ENCODE data around the gene CLDN3. TPM values are rescaled to one million over a fixed set of nuclear protein-coding genes. Genes with fewer than 3 reads are reported as not detected.

Gene CLDN3
- total RNA-seq, 4 donors from 2014 or later = 249 to 330 (median 288) TPM

DNA sequence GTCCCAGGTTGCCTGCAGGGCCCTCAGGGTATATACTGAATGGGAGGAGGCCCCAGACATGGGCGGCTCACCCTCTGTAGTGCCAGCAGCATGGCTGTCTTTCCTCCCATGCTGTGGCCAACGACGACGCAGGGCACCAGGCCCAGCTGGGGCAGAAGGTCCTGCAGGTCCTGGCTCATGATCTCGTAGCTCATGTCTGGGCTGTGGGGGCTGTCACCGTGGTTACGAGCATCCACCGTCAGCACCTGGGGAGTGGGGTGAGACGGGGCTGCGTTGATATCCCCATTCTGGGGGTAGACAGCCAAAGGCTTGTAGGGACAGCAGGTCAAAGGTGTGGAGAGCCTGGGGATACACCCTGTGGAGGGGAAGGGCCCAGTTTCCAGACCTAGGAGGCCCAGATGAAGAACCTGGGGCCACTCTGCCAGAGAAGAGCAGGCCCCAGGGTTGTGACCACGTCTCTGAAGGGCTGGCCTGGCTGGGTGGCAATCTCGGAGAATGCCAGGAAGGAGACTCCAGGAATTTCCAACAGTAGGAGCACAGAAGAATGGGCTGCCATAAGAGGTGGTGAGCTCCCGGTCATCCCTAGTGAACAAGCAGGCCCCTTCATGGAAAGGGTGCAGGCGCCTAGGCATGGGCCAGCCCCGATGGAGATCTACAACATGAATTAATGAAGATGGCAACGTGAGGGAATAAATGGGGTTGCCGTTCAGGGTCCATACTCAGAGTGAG is 32.4 kb downstream of the CLDN3 start:
- no peak for DNase-seq
- peak overlapping the region in 2 of 3 donors; percentile 79 to 87 for H3K4me3 ChIP-seq (replicated peaks in 1 of 3)
- H3K36me3 ChIP-seq = peaks cover 17 to 18% of the 10 kb centered on the region in 2 donors
- peak overlapping the region in 2 of 3 donors; percentile 44 to 98 for H3K27ac ChIP-seq
- peaks cover 40 to 60% of the 10 kb centered on the region in 2 donors for H3K4me1 ChIP-seq
- no peaks in the 10 kb centered on the region for H3K27me3 ChIP-seq
- no peaks in the 10 kb centered on the region for H3K9me3 ChIP-seq
- TF ChIP-seq, protein P1, sequence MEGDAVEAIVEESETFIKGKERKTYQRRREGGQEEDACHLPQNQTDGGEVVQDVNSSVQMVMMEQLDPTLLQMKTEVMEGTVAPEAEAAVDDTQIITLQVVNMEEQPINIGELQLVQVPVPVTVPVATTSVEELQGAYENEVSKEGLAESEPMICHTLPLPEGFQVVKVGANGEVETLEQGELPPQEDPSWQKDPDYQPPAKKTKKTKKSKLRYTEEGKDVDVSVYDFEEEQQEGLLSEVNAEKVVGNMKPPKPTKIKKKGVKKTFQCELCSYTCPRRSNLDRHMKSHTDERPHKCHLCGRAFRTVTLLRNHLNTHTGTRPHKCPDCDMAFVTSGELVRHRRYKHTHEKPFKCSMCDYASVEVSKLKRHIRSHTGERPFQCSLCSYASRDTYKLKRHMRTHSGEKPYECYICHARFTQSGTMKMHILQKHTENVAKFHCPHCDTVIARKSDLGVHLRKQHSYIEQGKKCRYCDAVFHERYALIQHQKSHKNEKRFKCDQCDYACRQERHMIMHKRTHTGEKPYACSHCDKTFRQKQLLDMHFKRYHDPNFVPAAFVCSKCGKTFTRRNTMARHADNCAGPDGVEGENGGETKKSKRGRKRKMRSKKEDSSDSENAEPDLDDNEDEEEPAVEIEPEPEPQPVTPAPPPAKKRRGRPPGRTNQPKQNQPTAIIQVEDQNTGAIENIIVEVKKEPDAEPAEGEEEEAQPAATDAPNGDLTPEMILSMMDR (IDR thresholded peaks at IDR 0.05) = no peak
- TF ChIP-seq POLR2A (IDR thresholded peaks at IDR 0.05) = no peak
- intact Hi-C loops (cut with DNase I) = loop anchor here (5.0 kb wide), 1 partner anchor 115 kb away; no protein-coding TSS in a partner anchor
- 71 to 79% methylated on average over 9 to 15 of the region's 17 CpGs for WGBS, 2 donors

DNA sequence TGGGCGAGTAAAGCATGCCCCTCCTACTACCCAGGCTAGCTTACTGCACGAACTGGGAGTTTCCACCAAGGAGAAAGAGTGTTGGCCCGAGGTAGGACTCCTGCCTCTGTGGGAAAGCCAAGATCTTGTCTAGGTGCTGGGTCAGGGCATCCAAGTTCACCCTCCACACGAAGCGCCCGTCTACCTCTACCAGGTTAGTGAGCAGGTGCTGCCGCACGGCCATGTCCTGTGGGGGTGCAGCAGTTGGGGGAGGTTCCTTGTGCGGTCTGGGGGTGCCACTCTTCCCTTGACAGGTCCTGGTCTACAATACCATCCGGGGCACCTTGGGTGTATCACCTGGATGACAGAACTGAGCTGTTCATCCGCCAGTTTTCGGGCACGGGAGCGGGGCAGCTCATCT is 33.2 kb downstream of the CLDN3 start:
- intact Hi-C loops (cut with DNase I) = loop anchor here (5.0 kb wide), 1 partner anchor 115 kb away; no protein-coding TSS in a partner anchor

DNA sequence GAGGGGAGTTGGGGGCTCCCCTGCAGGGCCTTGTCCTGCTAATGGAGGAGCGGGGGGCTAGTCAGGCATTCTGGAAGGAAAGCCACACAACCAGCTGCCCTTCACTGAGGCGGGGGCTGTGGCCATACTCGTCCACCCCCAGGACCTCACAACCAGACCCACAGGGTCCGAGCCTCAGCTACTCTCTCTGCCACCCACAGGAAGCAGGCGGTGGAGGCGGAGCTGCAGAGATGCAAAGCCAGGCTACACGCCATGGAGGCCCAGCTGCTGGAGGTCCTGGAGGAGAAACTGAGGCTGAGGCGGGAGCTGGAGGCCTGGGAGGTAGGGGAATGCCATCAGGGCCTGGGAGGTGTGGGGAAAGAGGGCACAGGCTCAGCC is 34.6 kb downstream of the CLDN3 start:
- WGBS, 2 donors = 94 to 95% methylated on average over 4 to 6 of the region's 8 CpGs
- TF ChIP-seq POLR2A (IDR thresholded peaks at IDR 0.05) = no peak
- TF ChIP-seq, protein P1 (IDR thresholded peaks at IDR 0.05) = no peak
- no peaks in the 10 kb centered on the region for H3K9me3 ChIP-seq
- intact Hi-C loops (cut with DNase I) = loop anchor here (5.0 kb wide), 1 partner anchor 117 kb away; no protein-coding TSS in a partner anchor
- no peak overlapping the region for H3K4me3 ChIP-seq (replicated peaks in 1 of 3)
- no peak for DNase-seq
- no peaks in the 10 kb centered on the region for H3K27me3 ChIP-seq
- peaks cover 17 to 18% of the 10 kb centered on the region in 2 donors for H3K36me3 ChIP-seq
- H3K4me1 ChIP-seq = peaks cover 19 to 38% of the 10 kb centered on the region in 2 donors
- H3K27ac ChIP-seq = peak overlapping the region in 1 of 3 donors; percentile 57

More for the DNA sequence above, 33.2 kb downstream of the CLDN3 start:
- 90% methylated on average over 7 to 12 of the region's 14 CpGs for WGBS, 2 donors
- Histone ChIP-seq H3K27me3 (no peaks in the 10 kb centered on the region), H3K4me3 (replicated peaks in 1 of 3) (no peak overlapping the region), H3K4me1 (peaks cover 33 to 52% of the 10 kb centered on the region in 2 donors), H3K36me3 (peaks cover 17 to 18% of the 10 kb centered on the region in 2 donors), H3K27ac (peak overlapping the region in 1 of 3 donors; percentile 10), H3K9me3 (no peaks in the 10 kb centered on the region)
- DNase-seq = no peak
- no peak for TF ChIP-seq POLR2A (IDR thresholded peaks at IDR 0.05)
- TF ChIP-seq, protein P1 (IDR thresholded peaks at IDR 0.05) = no peak

DNA sequence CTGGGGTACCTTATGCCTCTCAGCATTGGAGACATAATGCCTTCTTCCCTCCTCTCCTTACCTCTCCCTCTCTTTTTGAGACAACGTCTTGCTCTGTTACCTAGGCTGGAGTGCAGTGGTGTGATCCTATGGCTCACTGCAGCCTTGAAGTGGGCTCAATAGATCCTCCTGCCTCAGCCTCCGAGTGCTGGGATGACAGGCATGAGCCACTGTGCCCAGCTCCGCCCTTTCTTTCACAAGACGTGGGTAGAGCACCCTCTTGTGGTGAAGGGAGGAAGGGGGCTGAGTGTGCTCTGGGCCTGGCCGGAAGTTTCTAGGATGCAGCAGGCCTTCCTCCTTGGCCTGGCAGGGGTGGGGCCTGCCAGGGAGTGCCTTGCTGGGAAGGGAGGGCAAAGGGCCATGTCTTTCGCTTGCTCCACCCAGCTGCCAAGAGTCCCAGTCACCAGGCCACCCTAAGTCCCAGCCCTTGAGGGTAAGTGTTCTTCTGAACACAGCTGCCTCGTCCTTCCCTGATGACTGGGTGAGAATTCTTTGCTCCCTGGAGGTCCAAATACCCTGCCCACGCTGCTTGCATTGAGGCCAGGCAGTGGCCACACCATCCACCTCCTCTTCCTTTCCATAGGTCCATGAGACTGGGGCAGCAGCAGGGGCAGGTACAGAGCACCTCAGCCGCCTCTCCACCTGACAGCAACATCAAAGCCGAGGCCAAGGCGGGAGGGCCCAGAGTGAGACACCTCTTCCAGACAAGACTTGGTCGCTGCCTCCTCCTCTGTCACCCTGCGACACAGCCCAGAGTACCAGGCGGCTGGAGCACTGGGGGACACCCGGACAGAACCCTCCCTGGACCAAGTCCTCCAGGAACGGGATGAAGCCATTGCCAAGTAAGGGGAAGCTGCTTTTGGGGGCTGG is 35.2 kb downstream of the CLDN3 start:
- H3K4me3 ChIP-seq (replicated peaks in 1 of 3) = no peak overlapping the region
- 56 to 77% methylated on average over 7 to 11 of the region's 16 CpGs for WGBS, 2 donors
- peaks cover 13 to 34% of the 10 kb centered on the region in 2 donors for H3K4me1 ChIP-seq
- intact Hi-C loops (cut with DNase I) = loop anchor here (5.0 kb wide), 1 partner anchor 117 kb away; no protein-coding TSS in a partner anchor
- H3K36me3 ChIP-seq = peaks cover 17 to 18% of the 10 kb centered on the region in 2 donors
- TF ChIP-seq, protein P1 (IDR thresholded peaks at IDR 0.05) = peak; percentile 51 to 84 (median 71)
- TF ChIP-seq POLR2A (IDR thresholded peaks at IDR 0.05) = no peak
- H3K9me3 ChIP-seq = no peaks in the 10 kb centered on the region
- H3K27ac ChIP-seq = peak overlapping the region in 2 of 3 donors; percentile 53 to 57
- DNase-seq = peak; percentile 72 to 81
- no peaks in the 10 kb centered on the region for H3K27me3 ChIP-seq
